ENCODE measurements around the gene SEC22A. TPM values are rescaled to one million over a fixed set of nuclear protein-coding genes. Genes with fewer than 3 reads are reported as not detected.

Gene SEC22A
- total RNA-seq, 2 experiments from 2014 or later: 13.8 to 15.8 TPM

DNA sequence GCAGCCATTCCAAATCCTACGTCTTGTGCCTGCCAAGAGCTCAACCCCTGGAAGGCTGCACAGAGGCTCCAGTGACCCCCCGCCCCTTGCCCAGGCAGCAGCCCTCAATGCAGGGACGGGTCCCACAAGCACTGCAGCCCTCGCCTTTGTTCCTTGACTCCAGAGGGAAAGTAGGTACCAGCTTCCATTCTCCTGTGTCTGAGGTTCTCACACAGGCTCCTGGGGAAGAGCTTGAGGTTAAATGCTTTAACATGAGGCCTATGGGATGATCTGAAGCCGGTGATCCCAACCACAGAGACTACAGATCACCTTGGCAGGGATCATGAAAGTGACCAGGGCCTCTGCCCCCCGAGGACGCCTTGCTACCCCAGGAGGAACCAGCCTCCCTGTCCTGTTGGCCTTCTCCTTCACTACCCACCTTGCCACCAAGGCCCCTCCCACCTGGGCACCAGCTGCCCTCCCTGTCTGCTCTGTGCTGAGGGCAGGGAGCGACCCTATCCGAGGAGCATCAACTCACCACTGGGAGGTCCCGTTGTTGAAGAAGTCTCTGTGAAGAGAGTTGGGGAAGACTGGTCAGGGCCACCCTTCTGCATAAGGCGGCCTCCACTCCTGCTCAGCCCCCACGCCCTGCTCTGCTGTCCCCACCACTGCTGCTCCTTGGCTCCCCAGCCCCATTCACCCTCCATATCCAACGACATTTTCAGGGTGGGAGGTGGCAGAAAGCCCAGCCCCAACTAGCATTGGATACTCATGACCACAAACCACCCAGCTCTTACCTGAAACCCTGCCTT, 95.3 kb downstream of the SEC22A start:
- H3K36me3 Mint-ChIP-seq (ENCODE audit: low read depth): no peaks in the 10 kb centered on the region
- no peaks in the 10 kb centered on the region for H3K27me3 Mint-ChIP-seq
- H3K9me3 Mint-ChIP-seq: no peaks in the 10 kb centered on the region
- H3K4me1 Mint-ChIP-seq: no peaks in the 10 kb centered on the region
- ChIA-PET POLR2A (no interaction called here), CTCF (interaction anchor here (0.6 kb wide), 1 partner anchor 102 kb away, joined by 3 read pairs; no protein-coding TSS in a partner anchor)
- no peak overlapping the region for H3K4me3 Mint-ChIP-seq
- H3K27ac Mint-ChIP-seq: no peak overlapping the region
- DNase-seq: no peak

DNA sequence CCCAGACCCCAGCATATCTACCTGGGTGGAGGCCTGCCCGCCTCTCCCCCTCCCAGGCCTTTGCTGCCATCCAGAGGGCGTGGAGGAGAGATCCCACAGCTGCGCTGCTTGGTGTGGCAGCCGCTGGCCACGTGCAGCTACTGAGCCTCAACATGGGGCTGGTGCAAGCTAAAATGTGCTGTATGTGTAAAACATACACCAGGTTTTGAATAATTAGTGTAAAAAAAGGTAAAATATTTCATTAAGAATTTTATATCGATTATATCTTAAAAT, 95.8 kb downstream of the SEC22A start:
- H3K4me3 Mint-ChIP-seq: no peak overlapping the region
- H3K27me3 Mint-ChIP-seq: no peaks in the 10 kb centered on the region
- no peaks in the 10 kb centered on the region for H3K4me1 Mint-ChIP-seq
- H3K27ac Mint-ChIP-seq: no peak overlapping the region
- no peak for DNase-seq
- H3K36me3 Mint-ChIP-seq (ENCODE audit: low read depth): no peaks in the 10 kb centered on the region
- POLR2A ChIA-PET: no interaction called here
- H3K9me3 Mint-ChIP-seq: no peaks in the 10 kb centered on the region
- CTCF ChIA-PET: interaction anchor here (0.6 kb wide), 1 partner anchor 206 kb away, joined by 4 read pairs; no protein-coding TSS in a partner anchor

- ChIA-PET CTCF (interaction anchor here (0.6 kb wide), 1 partner anchor 243 kb away, joined by 3 read pairs; no protein-coding TSS in a partner anchor), POLR2A (no interaction called here)
- H3K4me3 Mint-ChIP-seq: no peak overlapping the region
- no peaks in the 10 kb centered on the region for H3K9me3 Mint-ChIP-seq
- no peak for DNase-seq
- no peaks in the 10 kb centered on the region for H3K36me3 Mint-ChIP-seq (ENCODE audit: low read depth)
- no peaks in the 10 kb centered on the region for H3K27me3 Mint-ChIP-seq
- no peaks in the 10 kb centered on the region for H3K4me1 Mint-ChIP-seq
- no peak overlapping the region for H3K27ac Mint-ChIP-seq
Measured at GRCh38 chr3:123298903-123299302, 97.2 kb downstream of the SEC22A start.

GRCh38 chr3:123299581-123299980, 97.8 kb downstream of the SEC22A start:
- Mint-ChIP-seq H3K27ac (no peak overlapping the region), H3K27me3 (no peaks in the 10 kb centered on the region), H3K4me3 (no peak overlapping the region), H3K9me3 (no peaks in the 10 kb centered on the region), H3K4me1 (no peaks in the 10 kb centered on the region), H3K36me3 (ENCODE audit: low read depth) (no peaks in the 10 kb centered on the region)
- DNase-seq: no peak
- CTCF ChIA-PET: no interaction called here
- POLR2A ChIA-PET: no interaction called here

DNA sequence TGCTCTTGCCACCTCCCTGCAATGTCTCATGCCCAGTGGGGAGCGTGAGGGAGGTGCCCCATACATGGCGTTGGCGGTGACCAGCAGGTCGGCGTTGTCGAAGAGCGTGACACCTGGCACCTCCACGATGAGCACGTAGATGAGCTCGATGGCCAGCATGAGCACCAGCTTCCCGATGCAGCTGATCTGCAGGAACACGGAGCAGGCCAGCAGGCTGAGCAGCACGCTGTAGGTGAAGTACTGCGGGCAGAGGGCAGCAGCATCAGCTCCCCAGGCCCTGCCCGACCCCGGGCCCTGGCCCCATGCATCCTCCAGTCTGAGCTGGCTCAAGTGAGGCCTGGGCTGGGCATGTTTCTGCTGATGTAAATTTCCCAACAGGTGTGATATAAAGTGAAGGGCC, 98.3 kb downstream of the SEC22A start:
- POLR2A ChIA-PET: no interaction called here

GRCh38 chr3:123300583-123300982, 98.8 kb downstream of the SEC22A start:
- POLR2A ChIA-PET: no interaction called here
- Mint-ChIP-seq H3K27me3 (no peaks in the 10 kb centered on the region), H3K9me3 (no peaks in the 10 kb centered on the region), H3K4me3 (no peak overlapping the region), H3K4me1 (no peaks in the 10 kb centered on the region), H3K36me3 (ENCODE audit: low read depth) (no peaks in the 10 kb centered on the region), H3K27ac (no peak overlapping the region)
- DNase-seq: no peak
- CTCF ChIA-PET: interaction anchor here (0.9 kb wide), 1 partner anchor 29 kb away, joined by 3 read pairs; no protein-coding TSS in a partner anchor

More for the DNA sequence above, 98.3 kb downstream of the SEC22A start:
- Mint-ChIP-seq H3K9me3 (no peaks in the 10 kb centered on the region), H3K36me3 (ENCODE audit: low read depth) (no peaks in the 10 kb centered on the region), H3K27me3 (no peaks in the 10 kb centered on the region), H3K4me1 (no peaks in the 10 kb centered on the region), H3K27ac (no peak overlapping the region), H3K4me3 (no peak overlapping the region)
- CTCF ChIA-PET: interaction anchor here (0.9 kb wide), 1 partner anchor 29 kb away, joined by 3 read pairs; no protein-coding TSS in a partner anchor
- DNase-seq: no peak

- POLR2A ChIA-PET: interaction anchor here (0.7 kb wide), 1 partner anchor 29 kb away, joined by 3 read pairs; no protein-coding TSS in a partner anchor
- no peaks in the 10 kb centered on the region for H3K36me3 Mint-ChIP-seq (ENCODE audit: low read depth)
- no peaks in the 10 kb centered on the region for H3K9me3 Mint-ChIP-seq
- H3K27me3 Mint-ChIP-seq: no peaks in the 10 kb centered on the region
- DNase-seq: no peak
- no peaks in the 10 kb centered on the region for H3K4me1 Mint-ChIP-seq
- H3K4me3 Mint-ChIP-seq: no peak overlapping the region
- H3K27ac Mint-ChIP-seq: no peak overlapping the region
- CTCF ChIA-PET: no interaction called here
Measured at GRCh38 chr3:123301331-123302184, 99.8 kb downstream of the SEC22A start.

DNA sequence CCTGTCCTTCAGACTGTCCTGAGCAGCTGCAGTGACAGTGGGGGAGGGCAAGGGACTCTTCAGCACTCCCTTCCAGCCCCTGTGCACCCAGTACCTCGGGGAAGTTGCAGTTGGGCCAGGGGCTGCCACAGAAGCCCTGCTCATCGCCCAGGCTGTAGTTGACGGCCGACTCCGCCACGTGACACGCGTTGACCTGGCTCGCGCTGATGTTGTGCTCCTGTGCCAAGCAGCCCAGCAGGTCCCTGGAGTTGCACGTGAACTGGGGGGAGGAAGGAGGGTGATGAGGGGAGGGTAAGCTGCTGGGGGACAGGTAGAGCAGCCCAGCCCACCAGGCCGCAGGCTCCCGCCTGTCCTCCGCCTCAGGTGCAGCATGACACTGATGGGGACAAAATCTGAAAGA, 101.2 kb downstream of the SEC22A start:
- POLR2A ChIA-PET: no interaction called here
- Mint-ChIP-seq H3K4me3 (no peak overlapping the region), H3K27ac (no peak overlapping the region), H3K9me3 (no peaks in the 10 kb centered on the region), H3K36me3 (ENCODE audit: low read depth) (no peaks in the 10 kb centered on the region), H3K4me1 (no peaks in the 10 kb centered on the region), H3K27me3 (peaks cover 4% of the 10 kb centered on the region)
- DNase-seq: no peak
- CTCF ChIA-PET: no interaction called here

- H3K4me1 Mint-ChIP-seq: no peaks in the 10 kb centered on the region
- CTCF ChIA-PET: no interaction called here
- H3K27ac Mint-ChIP-seq: no peak overlapping the region
Measured at GRCh38 chr3:123303976-123304560, 102.3 kb downstream of the SEC22A start.

DNA sequence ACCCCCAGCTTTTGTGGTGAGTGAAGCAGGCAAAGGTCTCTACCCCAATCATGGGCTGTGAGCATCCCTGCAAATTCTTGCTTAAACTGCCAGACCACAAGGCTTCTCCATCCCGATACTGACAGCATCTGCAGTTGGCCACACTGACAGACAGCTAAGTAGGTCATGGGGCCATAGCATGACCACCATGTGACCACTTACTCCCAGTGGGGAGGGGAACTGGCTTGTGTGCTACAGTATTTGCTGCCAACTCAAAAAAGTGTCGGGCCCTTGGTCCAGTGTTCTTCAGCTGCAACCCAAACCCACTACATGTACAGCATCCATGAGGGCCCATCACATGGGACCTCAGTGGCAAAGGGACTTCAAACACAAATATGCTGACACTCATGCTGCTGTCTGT, 103.4 kb downstream of the SEC22A start:
- ChIA-PET POLR2A (no interaction called here), CTCF (interaction anchor here (0.7 kb wide), 1 partner anchor 14 kb away, joined by 3 read pairs; no protein-coding TSS in a partner anchor)
- Mint-ChIP-seq H3K9me3 (no peaks in the 10 kb centered on the region), H3K27ac (no peak overlapping the region), H3K4me1 (no peaks in the 10 kb centered on the region), H3K27me3 (peaks cover 4% of the 10 kb centered on the region), H3K4me3 (no peak overlapping the region), H3K36me3 (ENCODE audit: low read depth) (no peaks in the 10 kb centered on the region)
- no peak for DNase-seq

More at GRCh38 chr3:123303976-123304560, 102.3 kb downstream of the SEC22A start:
- Mint-ChIP-seq H3K4me3 (no peak overlapping the region), H3K27me3 (peaks cover 4% of the 10 kb centered on the region), H3K9me3 (no peaks in the 10 kb centered on the region), H3K36me3 (ENCODE audit: low read depth) (no peaks in the 10 kb centered on the region)
- no peak for DNase-seq
- POLR2A ChIA-PET: interaction anchor here (0.7 kb wide), 1 partner anchor 560 kb away, joined by 3 read pairs; no protein-coding TSS in a partner anchor

DNA sequence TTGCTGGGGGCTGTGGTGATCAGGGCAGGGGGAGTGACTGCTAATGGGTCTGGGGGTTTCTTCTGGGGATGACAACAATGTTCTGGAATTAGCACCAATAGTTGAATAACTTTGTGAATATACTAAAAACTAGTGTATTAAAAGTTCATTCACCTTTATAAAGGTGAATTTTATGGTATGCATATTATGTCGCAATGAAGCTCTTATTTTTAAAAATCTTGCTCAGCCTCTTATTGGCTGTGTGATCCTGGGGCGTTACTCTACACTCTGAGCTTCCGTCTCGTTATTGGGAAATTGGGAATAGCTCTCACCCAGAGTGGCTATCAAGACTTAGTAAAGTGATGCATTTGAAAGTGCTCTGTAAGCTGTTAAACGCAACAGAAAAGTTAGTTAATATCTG, 105.3 kb downstream of the SEC22A start:
- CTCF ChIA-PET: interaction anchor here (1.1 kb wide), 1 partner anchor 242 kb away, joined by 4 read pairs; no protein-coding TSS in a partner anchor
- no peaks in the 10 kb centered on the region for H3K9me3 Mint-ChIP-seq

GRCh38 chr3:123310186-123310585, 108.4 kb downstream of the SEC22A start:
- no peaks in the 10 kb centered on the region for H3K4me1 Mint-ChIP-seq
- CTCF ChIA-PET: interaction anchor here (0.6 kb wide), 1 partner anchor 356 kb away, joined by 3 read pairs; no protein-coding TSS in a partner anchor
- no peak overlapping the region for H3K4me3 Mint-ChIP-seq

More for the DNA sequence above, 105.3 kb downstream of the SEC22A start:
- Mint-ChIP-seq H3K4me1 (no peaks in the 10 kb centered on the region), H3K27ac (no peak overlapping the region), H3K4me3 (no peak overlapping the region), H3K27me3 (peaks cover 4% of the 10 kb centered on the region), H3K36me3 (ENCODE audit: low read depth) (no peaks in the 10 kb centered on the region)
- DNase-seq: no peak
- POLR2A ChIA-PET: interaction anchor here (0.5 kb wide), 1 partner anchor 440 kb away, joined by 3 read pairs; no protein-coding TSS in a partner anchor

DNA sequence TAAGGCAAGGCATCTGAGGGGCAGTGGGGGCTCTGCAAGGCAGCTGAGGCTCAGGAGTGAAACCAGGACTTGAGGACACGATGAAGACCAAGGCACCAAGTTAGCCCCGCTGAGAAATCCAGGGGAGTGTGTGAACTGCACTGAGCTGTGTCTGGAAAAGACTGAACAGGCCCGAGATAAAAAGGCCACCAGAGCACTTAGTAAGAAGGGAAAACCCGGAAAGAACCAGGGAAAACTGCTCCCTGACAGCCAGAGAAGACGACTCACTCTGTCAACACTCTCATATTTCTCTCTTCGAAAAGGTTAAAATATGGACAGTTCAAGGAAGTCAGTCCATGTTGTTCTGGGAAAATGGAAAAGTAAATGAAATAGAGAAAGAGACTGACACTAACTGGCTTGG, 109.0 kb downstream of the SEC22A start:
- no peak overlapping the region for H3K4me3 Mint-ChIP-seq

More at GRCh38 chr3:123310186-123310585, 108.4 kb downstream of the SEC22A start:
- H3K36me3 Mint-ChIP-seq (ENCODE audit: low read depth): no peaks in the 10 kb centered on the region
- no peak overlapping the region for H3K27ac Mint-ChIP-seq
- H3K9me3 Mint-ChIP-seq: no peaks in the 10 kb centered on the region
- peaks cover 4% of the 10 kb centered on the region for H3K27me3 Mint-ChIP-seq
- no peak for DNase-seq
- POLR2A ChIA-PET: no interaction called here

More for the DNA sequence above, 109.0 kb downstream of the SEC22A start:
- no peaks in the 10 kb centered on the region for H3K4me1 Mint-ChIP-seq
- no peaks in the 10 kb centered on the region for H3K36me3 Mint-ChIP-seq (ENCODE audit: low read depth)
- no peak overlapping the region for H3K27ac Mint-ChIP-seq
- no peak for DNase-seq
- H3K9me3 Mint-ChIP-seq: no peaks in the 10 kb centered on the region
- ChIA-PET CTCF (no interaction called here), POLR2A (no interaction called here)
- H3K27me3 Mint-ChIP-seq: peaks cover 4% of the 10 kb centered on the region
